ENCODE measurements around the gene ARPC4. TPM values are rescaled to one million over a fixed set of nuclear protein-coding genes. Genes with fewer than 3 reads are reported as not detected.
"Not testable (repeated sequence)": the region's sequence is repeated elsewhere in the genome, so short reads cannot be mapped to it uniquely, and the experiment has no call there.

ARPC4 gene
- total RNA-seq, 1 donor from 2014 or later = 164 TPM

GRCh38 chr3:9852528-9852927 lies 59.6 kb downstream of the ARPC4 start:
- Mint-ChIP-seq H3K4me3 (ENCODE audit: unreplicated experiment) (no peak overlapping the region), H3K4me1 (ENCODE audit: low read depth, unreplicated experiment) (peaks cover 79% of the 10 kb centered on the region), H3K27me3 (ENCODE audit: unreplicated experiment) (peaks cover 11% of the 10 kb centered on the region), H3K9me3 (ENCODE audit: unreplicated experiment) (peaks cover 11% of the 10 kb centered on the region), H3K27ac (ENCODE audit: unreplicated experiment) (no peak overlapping the region), H3K36me3 (ENCODE audit: unreplicated experiment) (no peaks in the 10 kb centered on the region)
- TF ChIP-seq, protein P1, sequence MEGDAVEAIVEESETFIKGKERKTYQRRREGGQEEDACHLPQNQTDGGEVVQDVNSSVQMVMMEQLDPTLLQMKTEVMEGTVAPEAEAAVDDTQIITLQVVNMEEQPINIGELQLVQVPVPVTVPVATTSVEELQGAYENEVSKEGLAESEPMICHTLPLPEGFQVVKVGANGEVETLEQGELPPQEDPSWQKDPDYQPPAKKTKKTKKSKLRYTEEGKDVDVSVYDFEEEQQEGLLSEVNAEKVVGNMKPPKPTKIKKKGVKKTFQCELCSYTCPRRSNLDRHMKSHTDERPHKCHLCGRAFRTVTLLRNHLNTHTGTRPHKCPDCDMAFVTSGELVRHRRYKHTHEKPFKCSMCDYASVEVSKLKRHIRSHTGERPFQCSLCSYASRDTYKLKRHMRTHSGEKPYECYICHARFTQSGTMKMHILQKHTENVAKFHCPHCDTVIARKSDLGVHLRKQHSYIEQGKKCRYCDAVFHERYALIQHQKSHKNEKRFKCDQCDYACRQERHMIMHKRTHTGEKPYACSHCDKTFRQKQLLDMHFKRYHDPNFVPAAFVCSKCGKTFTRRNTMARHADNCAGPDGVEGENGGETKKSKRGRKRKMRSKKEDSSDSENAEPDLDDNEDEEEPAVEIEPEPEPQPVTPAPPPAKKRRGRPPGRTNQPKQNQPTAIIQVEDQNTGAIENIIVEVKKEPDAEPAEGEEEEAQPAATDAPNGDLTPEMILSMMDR (IDR thresholded peaks at IDR 0.05; ENCODE audit: partially characterized antibody, unreplicated experiment) = no peak
- no peak for DNase-seq

DNA sequence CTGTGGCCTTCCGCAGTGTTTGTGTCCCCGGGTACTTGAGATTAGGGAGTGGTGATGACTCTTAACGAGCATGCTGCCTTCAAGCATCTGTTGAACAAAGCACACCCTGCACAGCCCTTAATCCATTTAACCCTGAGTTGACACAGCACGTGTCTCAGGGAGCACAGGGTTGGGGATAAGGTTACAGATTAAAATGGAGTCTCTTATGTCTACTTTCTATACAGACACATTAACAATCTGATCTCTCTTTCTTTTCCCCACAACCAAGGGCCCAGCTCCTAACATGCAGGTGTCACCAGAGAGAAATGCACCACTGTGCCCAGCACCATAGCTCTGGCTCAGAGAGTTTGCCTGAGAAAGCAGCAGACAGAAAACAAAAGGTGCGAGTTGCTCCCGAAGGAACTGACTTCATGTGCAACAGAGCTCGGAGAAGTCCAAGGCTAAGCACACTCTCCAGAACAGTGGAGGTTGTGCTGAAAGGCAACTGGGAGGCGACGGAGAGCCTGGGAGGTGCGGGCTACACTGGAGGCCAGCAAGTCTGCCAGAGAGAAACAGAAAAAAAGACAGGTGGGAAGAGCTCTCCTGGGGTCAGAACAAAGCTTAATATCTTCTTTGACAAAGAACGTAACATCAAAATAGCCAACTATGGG lies 61.5 kb downstream of the ARPC4 start:
- not testable (repeated sequence) for H3K36me3 Mint-ChIP-seq (ENCODE audit: unreplicated experiment); H3K9me3 Mint-ChIP-seq (ENCODE audit: unreplicated experiment)
- peak overlapping the region; percentile 85 for H3K4me3 Mint-ChIP-seq (ENCODE audit: unreplicated experiment)
- H3K4me1 Mint-ChIP-seq (ENCODE audit: low read depth, unreplicated experiment) = peaks cover 73% of the 10 kb centered on the region
- peak overlapping the region; percentile 99 for H3K27ac Mint-ChIP-seq (ENCODE audit: unreplicated experiment)
- peaks cover 14% of the 10 kb centered on the region for H3K27me3 Mint-ChIP-seq (ENCODE audit: unreplicated experiment)
- peak; percentile 33 for DNase-seq

DNA sequence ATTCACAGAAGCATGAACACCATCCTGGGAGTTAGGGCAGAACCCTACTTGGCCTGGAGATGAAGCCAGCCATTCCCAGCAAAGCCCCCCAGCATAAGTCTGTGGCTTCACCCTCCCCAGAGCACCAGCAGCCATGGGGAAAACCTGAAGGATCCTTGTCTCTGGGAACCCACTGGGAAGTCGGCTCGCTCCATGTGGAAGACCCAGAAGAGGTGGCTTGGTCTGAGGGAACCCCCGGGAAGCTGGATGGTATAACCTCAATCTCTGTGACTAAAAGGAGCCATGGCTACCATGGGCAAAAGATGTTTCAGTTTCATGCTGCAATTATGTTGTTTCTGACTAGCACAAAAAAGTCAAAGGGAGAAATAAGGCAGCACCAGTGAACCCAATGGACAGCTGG lies 62.7 kb downstream of the ARPC4 start:
- TF ChIP-seq, protein P1 (IDR thresholded peaks at IDR 0.05; ENCODE audit: partially characterized antibody, unreplicated experiment) = no peak
- peaks cover 65% of the 10 kb centered on the region for H3K4me1 Mint-ChIP-seq (ENCODE audit: low read depth, unreplicated experiment)
- peak overlapping the region; percentile 64 for H3K4me3 Mint-ChIP-seq (ENCODE audit: unreplicated experiment)
- H3K27ac Mint-ChIP-seq (ENCODE audit: unreplicated experiment) = peak overlapping the region; percentile 97
- no peak for DNase-seq
- H3K36me3 Mint-ChIP-seq (ENCODE audit: unreplicated experiment) = no peaks in the 10 kb centered on the region
- H3K9me3 Mint-ChIP-seq (ENCODE audit: unreplicated experiment) = peaks cover 10% of the 10 kb centered on the region
- H3K27me3 Mint-ChIP-seq (ENCODE audit: unreplicated experiment) = peaks cover 14% of the 10 kb centered on the region

Other genes starting within 250 kb of the ARPC4 start
- 23.4 TPM for gene LHFPL4, start 239.3 kb upstream of the ARPC4 start, total RNA-seq (ENCODE audit: unreplicated experiment)
- gene MTMR14, start 143.6 kb upstream of the ARPC4 start, total RNA-seq (ENCODE audit: unreplicated experiment) = 45.7 TPM
- 54.6 TPM for gene CPNE9, start 89.2 kb upstream of the ARPC4 start, total RNA-seq (ENCODE audit: unreplicated experiment)
- gene BRPF1, start 61.3 kb upstream of the ARPC4 start, total RNA-seq (ENCODE audit: unreplicated experiment) = 30.6 TPM
- gene OGG1, start 43.1 kb upstream of the ARPC4 start, total RNA-seq (ENCODE audit: unreplicated experiment) = 76.5 TPM
- 8.2 TPM for gene CAMK1, start 23.1 kb upstream of the ARPC4 start, total RNA-seq (ENCODE audit: unreplicated experiment)
- 59.1 TPM for gene TADA3, start 609 bp upstream of the ARPC4 start, total RNA-seq (ENCODE audit: unreplicated experiment)
- gene TTLL3, start 17.2 kb downstream of the ARPC4 start, total RNA-seq (ENCODE audit: unreplicated experiment) = 45.7 TPM
- 81.7 TPM for gene RPUSD3, start 50.9 kb downstream of the ARPC4 start, total RNA-seq (ENCODE audit: unreplicated experiment)
- gene CIDEC, start 87.2 kb downstream of the ARPC4 start, total RNA-seq (ENCODE audit: unreplicated experiment) = not detected
- gene JAGN1, start 97.5 kb downstream of the ARPC4 start, total RNA-seq (ENCODE audit: unreplicated experiment) = 37.8 TPM
- gene IL17RE, start 109.8 kb downstream of the ARPC4 start, total RNA-seq (ENCODE audit: unreplicated experiment) = 3.9 TPM
- gene IL17RC, start 124.0 kb downstream of the ARPC4 start, total RNA-seq (ENCODE audit: unreplicated experiment) = 41.9 TPM
- gene CRELD1, start 140.8 kb downstream of the ARPC4 start, total RNA-seq (ENCODE audit: unreplicated experiment) = 92.6 TPM
- 8.9 TPM for gene PRRT3, start 159.3 kb downstream of the ARPC4 start, total RNA-seq (ENCODE audit: unreplicated experiment)
- 49.0 TPM for gene EMC3, start 193.8 kb downstream of the ARPC4 start, total RNA-seq (ENCODE audit: unreplicated experiment)
- gene FANCD2, start 233.4 kb downstream of the ARPC4 start, total RNA-seq (ENCODE audit: unreplicated experiment) = 7.0 TPM

Measured in glutamatergic neuron (in vitro differentiated cells).